Measurements from ENCODE around the gene ZC3H7B.

DNA sequence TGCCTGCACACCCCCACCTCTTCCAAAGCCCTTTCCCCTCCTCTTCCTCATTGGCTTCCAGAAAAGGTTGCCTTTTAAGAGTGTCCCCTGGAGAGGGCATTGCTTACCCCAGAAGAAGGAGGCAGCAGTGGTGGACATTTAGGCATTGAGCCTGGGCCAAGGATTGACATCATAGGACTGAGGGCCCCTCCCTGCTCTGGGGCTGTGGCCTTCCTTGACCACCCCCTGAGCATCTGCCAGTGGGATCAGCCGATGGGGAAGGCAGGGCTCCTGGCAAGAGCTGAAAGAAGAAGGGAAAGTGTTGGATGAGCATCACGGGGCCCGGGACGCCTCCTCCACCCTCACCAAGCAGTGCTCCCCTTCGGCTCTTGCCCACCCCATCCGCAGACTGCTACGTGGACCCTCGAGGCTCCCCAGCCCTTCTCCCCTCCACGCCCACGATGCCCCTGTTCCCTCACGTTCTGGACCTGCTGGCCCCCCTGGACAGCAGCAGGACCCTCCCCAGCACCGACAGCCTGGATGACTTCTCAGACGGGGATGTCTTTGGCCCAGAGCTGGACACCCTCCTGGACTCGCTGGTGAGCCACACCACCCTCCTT lies 37.4 kb downstream of the ZC3H7B start:
- no peak for TF ChIP-seq POLR2AphosphoS5 (IDR thresholded peaks at IDR 0.05; ENCODE audit: insufficient read depth in 1 of 2, low read depth in 1 of 2)
- TF ChIP-seq, protein P1, sequence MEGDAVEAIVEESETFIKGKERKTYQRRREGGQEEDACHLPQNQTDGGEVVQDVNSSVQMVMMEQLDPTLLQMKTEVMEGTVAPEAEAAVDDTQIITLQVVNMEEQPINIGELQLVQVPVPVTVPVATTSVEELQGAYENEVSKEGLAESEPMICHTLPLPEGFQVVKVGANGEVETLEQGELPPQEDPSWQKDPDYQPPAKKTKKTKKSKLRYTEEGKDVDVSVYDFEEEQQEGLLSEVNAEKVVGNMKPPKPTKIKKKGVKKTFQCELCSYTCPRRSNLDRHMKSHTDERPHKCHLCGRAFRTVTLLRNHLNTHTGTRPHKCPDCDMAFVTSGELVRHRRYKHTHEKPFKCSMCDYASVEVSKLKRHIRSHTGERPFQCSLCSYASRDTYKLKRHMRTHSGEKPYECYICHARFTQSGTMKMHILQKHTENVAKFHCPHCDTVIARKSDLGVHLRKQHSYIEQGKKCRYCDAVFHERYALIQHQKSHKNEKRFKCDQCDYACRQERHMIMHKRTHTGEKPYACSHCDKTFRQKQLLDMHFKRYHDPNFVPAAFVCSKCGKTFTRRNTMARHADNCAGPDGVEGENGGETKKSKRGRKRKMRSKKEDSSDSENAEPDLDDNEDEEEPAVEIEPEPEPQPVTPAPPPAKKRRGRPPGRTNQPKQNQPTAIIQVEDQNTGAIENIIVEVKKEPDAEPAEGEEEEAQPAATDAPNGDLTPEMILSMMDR (IDR thresholded peaks at IDR 0.05) = no peak
